Mesenchymal stem cell (in vitro differentiated cells and primary cell): ENCODE data around the gene ATP2A3. TPM values are rescaled to one million over a fixed set of nuclear protein-coding genes. Genes with fewer than 3 reads are reported as not detected.

Experiments
- DNase-seq: peaks from one replicate; pipeline ENCODE4 v3.0.0-alpha.2; 2013
- H2AFZ ChIP-seq: one replicate; pipeline ENCODE4 v1.6.1; 2013; ENCODE audit warnings: low read depth, mild to moderate bottlenecking, control low read depth, inconsistent platforms, low read length, moderate library complexity
- H2AK5ac ChIP-seq: 2 replicates; pipeline ENCODE4 v1.6.1; 2013; ENCODE audit warnings: low read length, moderate library complexity, mild to moderate bottlenecking, inconsistent platforms; ENCODE audit not compliant: severe bottlenecking
- H2BK120ac ChIP-seq: one replicate; pipeline ENCODE4 v1.6.1; 2013; ENCODE audit warnings: low read depth, mild to moderate bottlenecking, inconsistent platforms, low read length, moderate library complexity
- H2BK12ac ChIP-seq, 2 experiments: one replicate each; pipeline ENCODE4 v1.6.1; 2013; ENCODE audit warnings: inconsistent platforms in 2 of 2, low read length in 2 of 2, mild to moderate bottlenecking in 2 of 2, moderate library complexity in 2 of 2, control low read depth in 1 of 2
- H2BK15ac ChIP-seq: one replicate; pipeline ENCODE4 v1.6.1; 2013; ENCODE audit warnings: mild to moderate bottlenecking, low read depth, inconsistent platforms; ENCODE audit not compliant: poor library complexity, severe bottlenecking
- H2BK5ac ChIP-seq: 2 replicates; pipeline ENCODE4 v1.6.1; 2013; ENCODE audit warnings: low read depth, mild to moderate bottlenecking, low read length, control low read depth, inconsistent platforms; ENCODE audit not compliant: poor library complexity, severe bottlenecking
- H3K14ac ChIP-seq, 2 experiments: one replicate each; pipeline ENCODE4 v1.6.1; 2013; ENCODE audit warnings: inconsistent platforms in 2 of 2, low read length in 2 of 2, control low read depth in 1 of 2, mild to moderate bottlenecking in 1 of 2, moderate library complexity in 1 of 2
- H3K18ac ChIP-seq, 2 experiments: one replicate each; pipeline ENCODE4 v1.6.1; 2013; ENCODE audit warnings: inconsistent platforms in 2 of 2, low read length in 2 of 2, control low read depth in 1 of 2, low read depth in 1 of 2, mild to moderate bottlenecking in 1 of 2
- H3K23ac ChIP-seq, 2 experiments: one replicate each; pipeline ENCODE4 v1.6.1; 2013; ENCODE audit warnings: inconsistent platforms in 2 of 2, low read length in 2 of 2, mild to moderate bottlenecking in 2 of 2, moderate library complexity in 2 of 2, control low read depth in 1 of 2
- H3K27ac ChIP-seq: 2 replicates; pipeline ENCODE4 v1.5.1; 2013; ENCODE audit warnings: mild to moderate bottlenecking, moderate library complexity, low read length, control low read depth, inconsistent platforms; ENCODE audit not compliant: poor library complexity, severe bottlenecking
- H3K27me3 ChIP-seq, 2 experiments: 2 replicates each; pipeline versions ENCODE4 v1.6.1 to v1.7.0; 2013; ENCODE audit warnings: low read length in 2 of 2, mild to moderate bottlenecking in 2 of 2, moderate library complexity in 2 of 2, control low read depth in 1 of 2, inconsistent platforms in 1 of 2; ENCODE audit not compliant: control insufficient read depth in 1 of 2, insufficient read depth in 1 of 2
- H3K36me3 ChIP-seq, 2 experiments: 2 replicates each; pipeline versions ENCODE4 v1.6.1 to v1.7.0; 2013; ENCODE audit warnings: low read length in 2 of 2, control low read depth in 1 of 2, inconsistent platforms in 1 of 2, low read depth in 1 of 2, mild to moderate bottlenecking in 1 of 2; ENCODE audit not compliant: insufficient read depth in 2 of 2, control insufficient read depth in 1 of 2
- H3K4ac ChIP-seq, 2 experiments: one replicate each; pipeline ENCODE4 v1.6.1; 2013; ENCODE audit warnings: inconsistent platforms in 2 of 2, low read length in 2 of 2, mild to moderate bottlenecking in 2 of 2, moderate library complexity in 2 of 2, control low read depth in 1 of 2, low read depth in 1 of 2
- H3K4me1 ChIP-seq: 2 replicates; pipeline ENCODE4 v1.6.1; 2013; ENCODE audit warnings: low read depth, low read length, control low read depth; ENCODE audit not compliant: control insufficient read depth, insufficient read depth
- H3K4me2 ChIP-seq: 2 replicates; pipeline ENCODE4 v1.6.1; 2013; ENCODE audit warnings: low read length, mild to moderate bottlenecking, inconsistent platforms; ENCODE audit not compliant: poor library complexity, severe bottlenecking
- H3K4me3 ChIP-seq, 2 experiments: 2 replicates each; pipeline versions ENCODE4 v1.5.1 to v1.7.0; 2013; ENCODE audit warnings: low read length in 2 of 2, mild to moderate bottlenecking in 2 of 2, control low read depth in 1 of 2, low read depth in 1 of 2; ENCODE audit not compliant: insufficient read depth in 1 of 2
- H3K79me1 ChIP-seq: replicated peaks from 2 replicates; pipeline ENCODE4 v1.6.1; 2013; ENCODE audit warnings: mild to moderate bottlenecking, control low read depth, low read length, inconsistent platforms; ENCODE audit not compliant: poor library complexity, severe bottlenecking
- H3K9ac ChIP-seq: 2 replicates; pipeline ENCODE4 v1.7.0; 2013; ENCODE audit warnings: mild to moderate bottlenecking, low read length, moderate library complexity
- H3K9me3 ChIP-seq: 2 replicates; pipeline ENCODE4 v1.7.0; 2013; ENCODE audit warnings: mild to moderate bottlenecking, low read length; ENCODE audit not compliant: control insufficient read depth
- H4K8ac ChIP-seq: one replicate; pipeline ENCODE4 v1.6.1; 2013; ENCODE audit warnings: inconsistent platforms, mild to moderate bottlenecking, low read length, moderate library complexity
- H4K91ac ChIP-seq: one replicate; pipeline ENCODE4 v1.6.1; 2013; ENCODE audit warnings: mild to moderate bottlenecking, low read length, inconsistent platforms
- WGBS: methylation state at CpG from one replicate; pipeline ENCODE4 v1.1.7; 2013; ENCODE audit warnings: mixed read lengths; 5-methylcytosine and 5-hydroxymethylcytosine counted together
- polyA plus RNA-seq, 2 experiments: library from polyadenylated mRNA; stranded (reverse); fragments of 200-250 nt; gene quantifications; one replicate each; pipeline ENCODE4 v1.2.3, GENCODE V29; 2013

Gene ATP2A3
- polyA plus RNA-seq (2013, experiment 1 of 2) = 1.7 TPM
- polyA plus RNA-seq (2013, experiment 2 of 2) = 1.5 TPM

DNA sequence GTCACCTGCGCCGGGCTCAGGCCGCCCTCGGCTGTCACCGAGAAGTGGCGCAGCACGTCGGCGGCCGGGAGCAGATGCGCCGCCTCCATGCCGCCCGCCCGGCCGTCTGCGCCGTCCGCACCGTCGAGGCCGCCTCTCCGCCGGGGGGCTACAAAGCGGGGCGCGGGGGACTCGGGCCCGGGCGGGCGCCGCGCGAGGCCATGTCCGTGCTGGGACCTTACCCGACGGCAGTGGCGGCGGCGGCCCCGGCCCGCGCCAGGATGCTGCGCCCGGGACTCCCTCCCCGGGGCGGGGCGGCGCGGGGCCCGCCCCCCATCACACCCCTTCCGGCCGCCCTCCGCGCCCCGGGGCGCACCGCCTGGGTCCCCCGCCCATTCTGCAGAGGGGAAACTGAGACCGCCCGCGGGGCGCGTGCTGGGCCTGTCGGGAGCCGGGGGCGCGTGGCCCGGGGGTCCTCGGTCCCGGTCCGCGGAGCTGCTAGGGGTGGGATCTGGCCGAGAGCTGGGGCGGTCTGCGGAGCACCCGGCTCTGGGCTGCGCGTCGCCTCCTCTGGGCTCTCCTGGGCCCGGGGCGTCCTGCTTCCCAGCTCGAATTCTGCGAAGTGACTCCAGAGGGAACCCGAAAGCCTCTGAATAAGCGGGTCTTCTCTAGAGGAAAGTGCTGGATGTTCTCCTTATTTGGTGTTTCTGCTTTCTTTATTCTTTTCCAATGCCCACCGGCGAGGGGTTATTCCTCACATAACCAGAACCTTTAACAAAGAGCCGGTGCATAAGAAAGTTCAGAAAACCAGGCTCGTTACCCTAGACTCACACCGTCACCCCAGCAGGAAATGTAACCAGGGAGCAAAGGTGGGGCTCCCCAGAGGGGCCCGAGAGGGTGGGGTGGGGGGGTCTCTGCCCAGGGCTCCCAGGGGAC, at the start of gene ATP2A3:
ATP2A3 (minus strand) TSS at position 235 of the 915 bp plus-strand sequence; CDS start at position 89, 146 bp downstream.
- peaks cover 57 to 70% of the 10 kb centered on the region in 2 experiments for H3K27me3 ChIP-seq
- peak within 1 kb of the TSS; percentile 78 for H2AFZ ChIP-seq
- H3K4me1 ChIP-seq = peaks cover 18% of the 10 kb centered on the region
- no peak within 1 kb of the TSS for H3K14ac ChIP-seq
- H3K4me3 ChIP-seq = peak within 1 kb of the TSS; percentile 43 to 49
- peak within 1 kb of the TSS in 1 of 2 experiments; percentile 54 for H3K4ac ChIP-seq
- H2BK15ac ChIP-seq = peak within 1 kb of the TSS; percentile 15
- H3K23ac ChIP-seq = peak within 1 kb of the TSS in 1 of 2 experiments; percentile 56
- WGBS = 5% methylated on average over 55 of the region's 92 CpGs
- H2BK5ac ChIP-seq = no peak within 1 kb of the TSS
- H2BK12ac ChIP-seq = peak within 1 kb of the TSS in 1 of 2 experiments; percentile 70
- H3K9me3 ChIP-seq = no peaks in the 10 kb centered on the region
- H3K79me1 ChIP-seq = no peaks in the 10 kb centered on the region
- no peaks in the 10 kb centered on the region for H3K36me3 ChIP-seq
- no peak within 1 kb of the TSS for H2AK5ac ChIP-seq
- no peak within 1 kb of the TSS for H3K27ac ChIP-seq
- no peak within 1 kb of the TSS for H4K91ac ChIP-seq
- peak within 1 kb of the TSS; percentile 48 to 55 for H3K18ac ChIP-seq
- H3K4me2 ChIP-seq = peak within 1 kb of the TSS; percentile 29
- H4K8ac ChIP-seq = peak within 1 kb of the TSS; percentile 62
- DNase-seq = peak; percentile 29
- no peak within 1 kb of the TSS for H3K9ac ChIP-seq
- H2BK120ac ChIP-seq = no peak within 1 kb of the TSS

DNA sequence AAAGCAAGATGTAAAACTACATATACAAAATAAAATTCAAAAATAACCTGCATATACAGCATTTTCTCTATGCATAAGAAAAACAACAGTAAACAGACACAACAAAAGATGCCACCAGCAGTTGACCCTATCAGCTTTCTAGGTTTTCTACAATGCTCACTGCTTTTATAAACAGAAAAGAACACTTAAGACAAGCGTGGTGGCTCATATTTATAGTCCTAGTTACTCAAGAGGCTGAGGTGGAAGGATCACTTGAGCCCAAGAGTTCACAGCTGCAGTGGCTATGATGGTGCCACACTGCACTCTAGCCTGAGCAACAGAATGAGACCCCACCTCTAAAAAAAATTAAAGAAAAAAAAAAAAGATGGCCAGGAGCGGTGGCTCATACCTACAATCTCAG, 46.5 kb upstream of the ATP2A3 start:
- Histone ChIP-seq H2BK15ac (no peak overlapping the region), H3K9ac (no peak overlapping the region), H2AK5ac (no peak overlapping the region), H3K4ac (no peak overlapping the region), H3K27me3 (no peaks in the 10 kb centered on the region), H3K79me1 (peaks cover 5% of the 10 kb centered on the region), H2BK120ac (no peak overlapping the region), H2BK5ac (no peak overlapping the region), H3K23ac (no peak overlapping the region), H2BK12ac (no peak overlapping the region), H4K91ac (no peak overlapping the region), H4K8ac (no peak overlapping the region), H3K4me1 (no peaks in the 10 kb centered on the region), H3K9me3 (no peaks in the 10 kb centered on the region), H3K4me2 (no peak overlapping the region), H2AFZ (no peak overlapping the region), H3K36me3 (peaks cover 68 to 93% of the 10 kb centered on the region in 2 experiments), H3K4me3 (no peak overlapping the region), H3K18ac (no peak overlapping the region), H3K14ac (no peak overlapping the region), H3K27ac (no peak overlapping the region)
- peak; percentile 35 for DNase-seq
- 33% methylated on average over 1 of the region's 2 CpGs for WGBS

- Histone ChIP-seq H3K4me2 (no peak overlapping the region), H4K8ac (no peak overlapping the region), H2BK12ac (no peak overlapping the region), H3K36me3 (peaks cover 65 to 86% of the 10 kb centered on the region in 2 experiments), H3K79me1 (peaks cover 5% of the 10 kb centered on the region), H3K9me3 (no peaks in the 10 kb centered on the region), H3K27me3 (no peaks in the 10 kb centered on the region), H3K14ac (no peak overlapping the region), H2AK5ac (no peak overlapping the region), H3K18ac (no peak overlapping the region), H2AFZ (no peak overlapping the region), H3K9ac (no peak overlapping the region), H2BK5ac (no peak overlapping the region), H3K27ac (no peak overlapping the region), H3K4me3 (no peak overlapping the region), H3K4ac (no peak overlapping the region), H3K23ac (no peak overlapping the region), H2BK15ac (no peak overlapping the region), H3K4me1 (peaks cover 3% of the 10 kb centered on the region), H4K91ac (no peak overlapping the region), H2BK120ac (no peak overlapping the region)
- no peak for DNase-seq
- WGBS = 98% methylated on average over 17 of the region's 17 CpGs
Measured at GRCh38 chr17:4009186-4009785, 45.0 kb upstream of the ATP2A3 start.
